Spleen (tissue), 7 donors: ENCODE measurements around the gene PUS1.

Source experiments
- CTCF ChIP-seq, 11 experiments: fragments of 200-600 bp in 7 of 11; fragments of 450-650 bp in 4 of 11; sonication (generic) in 4 of 11; IDR thresholded peaks in 8 of 11; conservative IDR thresholded peaks in 3 of 11; 1 replicate in 7 of 11; 2 replicates in 4 of 11; pipeline versions ENCODE4 v1.4.0 to v1.8.0; 2016 to 2021; ENCODE audit warnings: antibody characterized with exemption in 11 of 11, inconsistent platforms in 4 of 11, mild to moderate bottlenecking in 1 of 11
- POLR2A ChIP-seq, 3 donors: fragments of 450-650 bp; IDR thresholded peaks; one replicate each; pipeline ENCODE4 v1.5.1; 2017; ENCODE audit warnings: antibody characterized with exemption in 3 of 3, mild to moderate bottlenecking in 1 of 3
- donor health status: DM: no; HTN: no; CAD: no; lungs with moderate emphysema.
- donor health status: DM: no; HTN: no; CAD: no.
- donor health status: DM: no; HTN: no; CAD: no.

- TF ChIP-seq CTCF (IDR thresholded peaks at IDR 0.05 in 8 of 11, conservative IDR thresholded peaks at IDR 0.05 in 3 of 11) (no peak), POLR2A (IDR thresholded peaks at IDR 0.05) (no peak)
Measured at GRCh38 chr12:131916306-131917138, 12.6 kb upstream of the PUS1 start.
